Astrocyte (in vitro differentiated cells and primary cell): Measurements from ENCODE around the gene KCNH4. TPM values are rescaled to one million over a fixed set of nuclear protein-coding genes. Genes with fewer than 3 reads are reported as not detected.

Experiments used
- DNase-seq: peaks from one replicate; pipeline ENCODE4 v3.0.0-alpha.2; 2010; ENCODE audit warnings: low read depth
- FAIRE-seq: peaks from 2 replicates; lab custom pipeline; 2011; peaks lifted over from hg19 to GRCh38; lab: Jason Lieb, UNC
- H2AFZ ChIP-seq: 2 replicates; pipeline ENCODE4 v1.6.0; 2012; ENCODE audit warnings: low read depth, low read length, inconsistent platforms
- H3K27ac ChIP-seq: 2 replicates; pipeline ENCODE4 v1.5.1; 2011; ENCODE audit warnings: low read depth, low read length, inconsistent platforms
- H3K27me3 ChIP-seq: 2 replicates; pipeline ENCODE4 v1.6.0; 2011; ENCODE audit warnings: low read length, inconsistent platforms; ENCODE audit not compliant: insufficient read depth
- H3K36me3 ChIP-seq: 2 replicates; pipeline ENCODE4 v1.5.1; 2011; ENCODE audit warnings: low read length, inconsistent platforms; ENCODE audit not compliant: insufficient read depth
- H3K4me1 ChIP-seq: 2 replicates; pipeline ENCODE4 v1.5.1; 2011; ENCODE audit warnings: low read length, inconsistent platforms; ENCODE audit not compliant: insufficient read depth
- H3K4me2 ChIP-seq: 2 replicates; pipeline ENCODE4 v1.6.0; 2012; ENCODE audit warnings: low read length, inconsistent platforms
- H3K4me3 ChIP-seq: 2 replicates; pipeline ENCODE4 v1.5.1; 2011; ENCODE audit warnings: low read depth, mild to moderate bottlenecking, low read length, inconsistent platforms; ENCODE audit not compliant: insufficient read depth
- H3K79me2 ChIP-seq: 2 replicates; pipeline ENCODE4 v1.6.0; 2012; ENCODE audit warnings: mild to moderate bottlenecking, low read length, inconsistent platforms; ENCODE audit not compliant: insufficient read depth
- H3K9ac ChIP-seq: 2 replicates; pipeline ENCODE4 v1.6.0; 2012; ENCODE audit warnings: mild to moderate bottlenecking, low read length, inconsistent platforms
- H3K9me3 ChIP-seq: 2 replicates; pipeline ENCODE4 v1.5.1; 2012; ENCODE audit warnings: low read depth, mild to moderate bottlenecking, low read length, inconsistent platforms; ENCODE audit not compliant: insufficient read depth
- H4K20me1 ChIP-seq: 2 replicates; pipeline ENCODE4 v1.6.0; 2012; ENCODE audit warnings: low read length, inconsistent platforms; ENCODE audit not compliant: insufficient read depth
- H3K27ac Mint-ChIP-seq: one replicate; pipeline ENCODE4 v1.8.0; 2021; ENCODE audit warnings: mild to moderate bottlenecking, mixed read lengths; ENCODE audit not compliant: unreplicated experiment
- H3K27me3 Mint-ChIP-seq: one replicate; pipeline ENCODE4 v1.8.0; 2021; ENCODE audit warnings: low read depth, mixed read lengths; ENCODE audit not compliant: unreplicated experiment
- H3K36me3 Mint-ChIP-seq: one replicate; pipeline ENCODE4 v1.8.0; 2021; ENCODE audit warnings: low read depth, mixed read lengths; ENCODE audit not compliant: unreplicated experiment
- H3K4me1 Mint-ChIP-seq: one replicate; pipeline ENCODE4 v1.8.0; 2021; ENCODE audit warnings: low read depth, mixed read lengths; ENCODE audit not compliant: unreplicated experiment
- H3K4me3 Mint-ChIP-seq: one replicate; pipeline ENCODE4 v1.8.0; 2021; ENCODE audit warnings: mild to moderate bottlenecking, moderate library complexity, mixed read lengths; ENCODE audit not compliant: unreplicated experiment
- H3K9me3 Mint-ChIP-seq: one replicate; pipeline ENCODE4 v1.8.0; 2021; ENCODE audit warnings: mild to moderate bottlenecking, mixed read lengths; ENCODE audit not compliant: unreplicated experiment
- EZH2 ChIP-seq: IDR thresholded peaks from 2 replicates; pipeline ENCODE4 v1.6.1; 2012; ENCODE audit warnings: mild to moderate bottlenecking, low read length, inconsistent platforms; ENCODE audit not compliant: insufficient read depth
- total RNA-seq: library from RNA; stranded (reverse); gene quantifications from 2 replicates; pipeline ENCODE4 v1.2.1, GENCODE V29; 2021
- TF ChIP-seq, protein P1 (sequence below): IDR thresholded peaks from 2 replicates; pipeline ENCODE4 v1.5.1; 2011; ENCODE audit warnings: low read depth, mild to moderate bottlenecking, inconsistent platforms, low read length, moderate library complexity; ENCODE audit not compliant: insufficient read depth

KCNH4 gene
- total RNA-seq, 1 donor from 2014 or later: not detected

DNA sequence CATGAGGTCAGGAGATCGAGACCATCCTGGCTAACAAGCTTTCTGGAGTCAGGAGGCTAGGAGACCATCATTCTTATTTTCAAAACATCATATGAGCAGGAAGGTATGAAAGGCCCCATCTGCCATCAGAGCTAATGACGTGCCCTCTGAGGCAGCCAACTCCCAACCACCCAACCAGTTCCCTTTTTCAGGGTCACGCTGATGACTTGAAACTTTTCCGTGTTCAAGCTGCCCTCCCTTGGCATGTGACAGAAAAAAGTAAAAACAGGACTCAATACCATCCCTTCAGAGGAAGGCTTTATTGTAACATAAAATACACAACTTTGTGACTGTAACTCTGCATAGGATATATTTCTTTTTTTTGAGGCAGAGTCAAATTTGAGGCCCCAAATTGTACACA, 18.0 kb upstream of the KCNH4 start:
- no peak overlapping the region for H3K4me3 ChIP-seq
- peaks cover 12% of the 10 kb centered on the region for H4K20me1 ChIP-seq
- no peaks in the 10 kb centered on the region for H3K27me3 ChIP-seq
- H3K36me3 Mint-ChIP-seq: peaks cover 14% of the 10 kb centered on the region
- H3K4me1 ChIP-seq: no peaks in the 10 kb centered on the region
- H3K27ac ChIP-seq: no peak overlapping the region
- no peaks in the 10 kb centered on the region for H3K79me2 ChIP-seq
- no peak for TF ChIP-seq EZH2
- TF ChIP-seq, protein P1, sequence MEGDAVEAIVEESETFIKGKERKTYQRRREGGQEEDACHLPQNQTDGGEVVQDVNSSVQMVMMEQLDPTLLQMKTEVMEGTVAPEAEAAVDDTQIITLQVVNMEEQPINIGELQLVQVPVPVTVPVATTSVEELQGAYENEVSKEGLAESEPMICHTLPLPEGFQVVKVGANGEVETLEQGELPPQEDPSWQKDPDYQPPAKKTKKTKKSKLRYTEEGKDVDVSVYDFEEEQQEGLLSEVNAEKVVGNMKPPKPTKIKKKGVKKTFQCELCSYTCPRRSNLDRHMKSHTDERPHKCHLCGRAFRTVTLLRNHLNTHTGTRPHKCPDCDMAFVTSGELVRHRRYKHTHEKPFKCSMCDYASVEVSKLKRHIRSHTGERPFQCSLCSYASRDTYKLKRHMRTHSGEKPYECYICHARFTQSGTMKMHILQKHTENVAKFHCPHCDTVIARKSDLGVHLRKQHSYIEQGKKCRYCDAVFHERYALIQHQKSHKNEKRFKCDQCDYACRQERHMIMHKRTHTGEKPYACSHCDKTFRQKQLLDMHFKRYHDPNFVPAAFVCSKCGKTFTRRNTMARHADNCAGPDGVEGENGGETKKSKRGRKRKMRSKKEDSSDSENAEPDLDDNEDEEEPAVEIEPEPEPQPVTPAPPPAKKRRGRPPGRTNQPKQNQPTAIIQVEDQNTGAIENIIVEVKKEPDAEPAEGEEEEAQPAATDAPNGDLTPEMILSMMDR: no peak
- no peak for DNase-seq
- H3K4me2 ChIP-seq: no peak overlapping the region
- H3K9me3 Mint-ChIP-seq: no peaks in the 10 kb centered on the region
- H3K36me3 ChIP-seq: peaks cover 2% of the 10 kb centered on the region
- H2AFZ ChIP-seq: no peak overlapping the region
- H3K27me3 Mint-ChIP-seq: no peaks in the 10 kb centered on the region
- no peak overlapping the region for H3K9ac ChIP-seq
- no peaks in the 10 kb centered on the region for H3K4me1 Mint-ChIP-seq
- no peak overlapping the region for H3K4me3 Mint-ChIP-seq
- FAIRE-seq: no peak
- H3K27ac Mint-ChIP-seq: no peak overlapping the region
- no peaks in the 10 kb centered on the region for H3K9me3 ChIP-seq

DNA sequence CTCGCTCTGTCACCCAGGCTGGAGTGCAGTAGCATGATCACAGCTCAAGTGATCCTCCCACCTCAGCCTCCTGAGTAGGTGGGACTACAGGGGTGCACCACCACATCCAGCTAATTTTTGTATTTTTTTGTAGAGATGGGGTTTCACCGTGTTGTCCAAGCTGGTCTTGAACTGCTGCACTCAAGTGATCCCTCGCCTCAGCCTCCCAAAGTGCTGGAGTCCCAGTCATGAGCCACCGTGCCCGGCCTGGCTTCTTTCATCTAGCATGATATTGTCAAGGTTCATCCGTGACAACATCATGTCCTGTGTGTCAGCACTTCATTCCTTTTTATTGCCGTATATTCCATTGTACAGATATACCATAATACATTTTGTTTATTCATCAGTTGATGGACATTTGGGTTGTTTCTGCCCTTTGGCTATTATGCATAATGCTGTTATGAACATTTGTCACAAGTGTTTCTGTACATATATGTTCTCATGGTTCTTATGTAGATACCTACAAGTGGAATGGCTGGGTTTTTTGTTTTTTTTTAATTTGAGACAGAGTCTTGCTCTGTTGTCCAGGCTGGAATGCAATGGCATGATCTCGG, 16.7 kb upstream of the KCNH4 start:
- TF ChIP-seq, protein P1: no peak
- no peak for TF ChIP-seq EZH2
- Histone ChIP-seq H3K27ac (no peak overlapping the region), H3K27me3 (no peaks in the 10 kb centered on the region), H3K9ac (no peak overlapping the region), H3K36me3 (no peaks in the 10 kb centered on the region), H3K4me2 (no peak overlapping the region), H3K9me3 (no peaks in the 10 kb centered on the region), H2AFZ (no peak overlapping the region), H3K4me1 (no peaks in the 10 kb centered on the region), H3K79me2 (no peaks in the 10 kb centered on the region), H3K4me3 (no peak overlapping the region), H4K20me1 (peaks cover 11% of the 10 kb centered on the region)
- Mint-ChIP-seq H3K27ac (no peak overlapping the region), H3K4me3 (no peak overlapping the region), H3K27me3 (no peaks in the 10 kb centered on the region), H3K36me3 (peaks cover 9% of the 10 kb centered on the region), H3K9me3 (no peaks in the 10 kb centered on the region), H3K4me1 (no peaks in the 10 kb centered on the region)
- no peak for FAIRE-seq
- DNase-seq: no peak
